H1 (cell line): ENCODE data around the gene PPA1. TPM values are rescaled to one million over a fixed set of nuclear protein-coding genes. Genes with fewer than 3 reads are reported as not detected.

ENCODE experiments used
- BACH1 ChIP-seq: IDR thresholded peaks from 2 replicates; pipeline ENCODE4 v1.6.1; 2012; ENCODE audit warnings: low read length, improper control_type of control experiment
- CBX8 ChIP-seq: fragments of 300-800, 300-1000 bp; sonication (generic); IDR thresholded peaks from 2 replicates; pipeline ENCODE4 v1.7.1; 2016; ENCODE audit warnings: low read depth, low read length, borderline replicate concordance
- CHD1 ChIP-seq: IDR thresholded peaks from 2 replicates; pipeline ENCODE4 v1.6.1; 2012; ENCODE audit warnings: low read depth, low read length, improper control_type of control experiment
- CTBP2 ChIP-seq: IDR thresholded peaks from 2 replicates; pipeline ENCODE4 v1.7.0; 2011; ENCODE audit warnings: borderline replicate concordance, mild to moderate bottlenecking, moderate library complexity, mixed read lengths, low read length; ENCODE audit not compliant: insufficient read depth, insufficient read length
- EGR1 ChIP-seq: IDR thresholded peaks from 2 replicates; pipeline ENCODE4 v1.6.1; 2011; ENCODE audit warnings: low read depth, low read length, borderline replicate concordance
- EZH2 ChIP-seq: fragments of 200-600 bp; sonication (generic); IDR thresholded peaks from 2 replicates; pipeline ENCODE4 v1.7.1; 2012; ENCODE audit warnings: low read depth, mild to moderate bottlenecking, moderate library complexity, low read length, inconsistent platforms; ENCODE audit not compliant: severe bottlenecking
- FOSL1 ChIP-seq: IDR thresholded peaks from 2 replicates; pipeline ENCODE4 v1.6.1; 2011; ENCODE audit warnings: mild to moderate bottlenecking, low read depth, low read length, moderate library complexity; ENCODE audit not compliant: insufficient read depth
- JUND ChIP-seq: IDR thresholded peaks from 2 replicates; pipeline ENCODE4 v1.6.1; 2011; ENCODE audit warnings: mild to moderate bottlenecking, improper control_type of control experiment, low read length
- MAFK ChIP-seq: IDR thresholded peaks from 2 replicates; pipeline ENCODE4 v1.6.1; 2012; ENCODE audit warnings: low read depth, mild to moderate bottlenecking, improper control_type of control experiment, low read length
- PHF8 ChIP-seq: fragments of 200-600 bp; sonication (generic); conservative IDR thresholded peaks from 2 replicates; pipeline ENCODE4 v1.7.1; 2012; ENCODE audit warnings: low read depth, mild to moderate bottlenecking, inconsistent platforms, low read length, moderate library complexity
- POU5F1 ChIP-seq: IDR thresholded peaks from 2 replicates; pipeline ENCODE4 v1.6.1; 2011; ENCODE audit warnings: low read depth, mild to moderate bottlenecking, low read length, moderate library complexity
- RBBP5 ChIP-seq: IDR thresholded peaks from 2 replicates; pipeline ENCODE4 v1.7.1; 2012; ENCODE audit warnings: low read depth, mild to moderate bottlenecking, inconsistent platforms, low read length, moderate library complexity, borderline replicate concordance
- RFX5 ChIP-seq: IDR thresholded peaks from 2 replicates; pipeline ENCODE4 v1.6.1; 2011; ENCODE audit warnings: low read depth, low read length, improper control_type of control experiment, borderline replicate concordance
- SP1 ChIP-seq: IDR thresholded peaks from 2 replicates; pipeline ENCODE4 v1.6.1; 2011; ENCODE audit warnings: low read depth, low read length
- SP4 ChIP-seq: IDR thresholded peaks from 2 replicates; pipeline ENCODE4 v1.6.1; 2012; ENCODE audit warnings: low read length, inconsistent platforms
- TAF7 ChIP-seq: optimal IDR thresholded peaks from 2 replicates; pipeline ENCODE3; 2011; ENCODE audit warnings: low read depth, mild to moderate bottlenecking, inconsistent platforms, low read length, moderate library complexity, borderline replicate concordance
- TBP ChIP-seq: IDR thresholded peaks from 2 replicates; pipeline ENCODE4 v1.6.1; 2011; ENCODE audit warnings: low read depth, low read length, improper control_type of control experiment
- TCF12 ChIP-seq: IDR thresholded peaks from 2 replicates; pipeline ENCODE4 v1.6.1; 2011; ENCODE audit warnings: low read depth, mild to moderate bottlenecking, low read length
- polyA plus RNA-seq, 7 experiments: library from polyadenylated mRNA; depleted of rRNA in 3 of 7; stranded (reverse) in 5 of 7; unstranded in 2 of 7; fragments of >200 nt in 5 of 7; fragments of 200-250 nt in 2 of 7; gene quantifications; 1 replicate in 5 of 7; 2 replicates in 1 of 7; 4 replicates in 1 of 7; pipeline versions ENCODE4 v1.2.1 to v1.2.3, GENCODE V29; 2011 to 2013; ENCODE audit warnings: missing spikeins in 2 of 7, mixed read lengths in 2 of 7
- total RNA-seq: library from RNA; stranded (reverse); fragmentation: NEBNext Ultra II Directional; extraction: Animal tissue kit (Norgen Biotek cat#: 25700); gene quantifications from 2 replicates; pipeline ENCODE4 v1.2.1, GENCODE V29; 2021
- TF ChIP-seq, protein P1 (sequence below): IDR thresholded peaks from 2 replicates; pipeline ENCODE4 v1.6.1; 2012; ENCODE audit warnings: low read length, inconsistent platforms
- TF ChIP-seq, protein P2 (sequence below), 3 experiments: IDR thresholded peaks; 1 replicate in 2 of 3; 2 replicates in 1 of 3; pipeline versions ENCODE4 v1.5.1 to v1.6.1; 2011; ENCODE audit warnings: low read length in 3 of 3, mild to moderate bottlenecking in 3 of 3, inconsistent platforms in 2 of 3, low read depth in 1 of 3, moderate library complexity in 1 of 3; ENCODE audit not compliant: insufficient read depth in 1 of 3; ENCODE audit errors: control extremely low read depth in 1 of 3

Gene PPA1
- total and polyA plus RNA-seq, 2 of the 8 experiments (the other 6 are each of a cell fraction or from before 2014, with no cell fraction given), result 77.0 to 191 TPM

DNA sequence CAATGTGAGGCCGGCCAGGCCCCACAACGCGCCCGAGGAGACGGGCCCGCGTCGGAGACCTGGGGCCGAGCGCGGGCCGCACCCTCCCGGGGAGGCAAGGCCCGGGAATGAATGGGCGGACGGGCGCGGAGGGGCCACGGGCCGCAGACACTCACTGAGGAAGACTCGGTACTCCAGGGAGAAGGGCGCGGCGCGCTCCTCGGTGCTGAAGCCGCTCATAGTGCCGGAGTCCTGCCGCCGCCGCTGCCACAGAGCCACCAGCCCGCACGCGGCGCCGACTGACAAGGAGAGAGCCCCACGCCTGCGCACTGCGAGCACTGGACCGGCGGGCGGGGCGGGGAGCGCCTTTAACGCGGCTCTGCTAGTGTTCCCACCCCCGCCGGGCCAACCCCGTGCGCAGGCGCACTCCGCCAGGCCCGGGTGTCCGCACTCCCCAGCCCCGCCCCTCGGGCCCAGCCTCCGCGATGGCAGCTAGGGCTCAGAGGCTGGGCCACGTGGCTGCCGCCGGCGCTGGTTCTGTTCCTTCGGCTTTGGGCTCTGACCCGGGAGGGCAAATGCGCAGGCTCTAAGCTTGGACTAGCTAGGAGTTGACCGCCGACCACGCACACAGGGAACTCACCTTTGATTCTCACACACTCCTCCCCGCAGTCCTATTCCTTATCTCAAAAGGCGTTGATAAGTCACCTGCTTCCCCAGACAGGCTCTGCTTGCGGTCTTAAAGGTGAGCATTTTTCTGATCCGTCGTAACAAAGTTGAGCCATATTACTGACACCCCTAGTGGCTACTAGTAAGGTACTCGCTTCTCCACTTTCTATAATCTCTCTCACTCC lies at the start of gene PPA1 (continued):
- TF ChIP-seq SP4 (no peak), SP1 (no peak), TAF7 (peak; percentile 14), TCF12 (no peak), EGR1 (0 out of 2 replicates have a peak, but pooled peaks have one; percentile 29), RBBP5 (no peak), CTBP2 (no peak), PHF8 (peak; percentile 46; the same call in 1 of the 2 replicates), CBX8 (no peak), CHD1 (no peak), RFX5 (no peak), MAFK (no peak), TBP (peak; percentile 54; the same call in 1 of the 2 replicates), EZH2 (peak; percentile 34), FOSL1 (no peak), POU5F1 (no peak), BACH1 (peak; percentile 6; the same call in 1 of the 2 replicates), JUND (no peak)
- TF ChIP-seq, protein P1, sequence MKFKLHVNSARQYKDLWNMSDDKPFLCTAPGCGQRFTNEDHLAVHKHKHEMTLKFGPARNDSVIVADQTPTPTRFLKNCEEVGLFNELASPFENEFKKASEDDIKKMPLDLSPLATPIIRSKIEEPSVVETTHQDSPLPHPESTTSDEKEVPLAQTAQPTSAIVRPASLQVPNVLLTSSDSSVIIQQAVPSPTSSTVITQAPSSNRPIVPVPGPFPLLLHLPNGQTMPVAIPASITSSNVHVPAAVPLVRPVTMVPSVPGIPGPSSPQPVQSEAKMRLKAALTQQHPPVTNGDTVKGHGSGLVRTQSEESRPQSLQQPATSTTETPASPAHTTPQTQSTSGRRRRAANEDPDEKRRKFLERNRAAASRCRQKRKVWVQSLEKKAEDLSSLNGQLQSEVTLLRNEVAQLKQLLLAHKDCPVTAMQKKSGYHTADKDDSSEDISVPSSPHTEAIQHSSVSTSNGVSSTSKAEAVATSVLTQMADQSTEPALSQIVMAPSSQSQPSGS, result no peak
- TF ChIP-seq, protein P2, sequence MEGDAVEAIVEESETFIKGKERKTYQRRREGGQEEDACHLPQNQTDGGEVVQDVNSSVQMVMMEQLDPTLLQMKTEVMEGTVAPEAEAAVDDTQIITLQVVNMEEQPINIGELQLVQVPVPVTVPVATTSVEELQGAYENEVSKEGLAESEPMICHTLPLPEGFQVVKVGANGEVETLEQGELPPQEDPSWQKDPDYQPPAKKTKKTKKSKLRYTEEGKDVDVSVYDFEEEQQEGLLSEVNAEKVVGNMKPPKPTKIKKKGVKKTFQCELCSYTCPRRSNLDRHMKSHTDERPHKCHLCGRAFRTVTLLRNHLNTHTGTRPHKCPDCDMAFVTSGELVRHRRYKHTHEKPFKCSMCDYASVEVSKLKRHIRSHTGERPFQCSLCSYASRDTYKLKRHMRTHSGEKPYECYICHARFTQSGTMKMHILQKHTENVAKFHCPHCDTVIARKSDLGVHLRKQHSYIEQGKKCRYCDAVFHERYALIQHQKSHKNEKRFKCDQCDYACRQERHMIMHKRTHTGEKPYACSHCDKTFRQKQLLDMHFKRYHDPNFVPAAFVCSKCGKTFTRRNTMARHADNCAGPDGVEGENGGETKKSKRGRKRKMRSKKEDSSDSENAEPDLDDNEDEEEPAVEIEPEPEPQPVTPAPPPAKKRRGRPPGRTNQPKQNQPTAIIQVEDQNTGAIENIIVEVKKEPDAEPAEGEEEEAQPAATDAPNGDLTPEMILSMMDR (IDR thresholded peaks at IDR 0.05; ENCODE audit: control extremely low read depth in 1 of 3, insufficient read depth in 1 of 3, low read depth in 1 of 3, low read length in 3 of 3), result peak in 1 of 3 experiments; percentile 29; a peak in 1 of 4 replicates
